ENCODE data around the gene FZD10.

FZD10 gene

DNA sequence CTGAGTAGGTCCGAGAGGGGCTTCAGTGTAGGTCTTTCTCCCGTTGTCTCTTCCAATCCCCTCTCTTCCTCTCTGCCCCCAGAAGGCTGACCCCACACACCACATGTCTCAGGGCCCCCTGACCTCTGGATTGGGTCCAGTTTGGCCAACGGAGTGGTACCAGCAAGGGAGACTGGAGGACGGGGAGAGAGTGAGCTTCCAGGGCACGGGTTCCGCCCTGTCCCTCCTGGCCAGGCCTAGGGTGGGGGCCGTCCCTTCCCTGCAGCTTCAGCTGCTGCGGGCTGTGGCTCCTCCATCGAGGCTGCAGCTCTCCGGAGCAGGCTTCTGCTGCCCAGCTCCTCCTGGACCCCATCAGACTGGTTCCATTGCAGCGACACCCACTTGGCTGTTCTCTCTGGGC is 17.4 kb downstream of the FZD10 start:
- TF ChIP-seq CTCF (IDR thresholded peaks at IDR 0.05; ENCODE audit: low read depth, low read length): no peak
- H3K4me3 ChIP-seq (ENCODE audit: low read depth, low read length): no peak overlapping the region

DNA sequence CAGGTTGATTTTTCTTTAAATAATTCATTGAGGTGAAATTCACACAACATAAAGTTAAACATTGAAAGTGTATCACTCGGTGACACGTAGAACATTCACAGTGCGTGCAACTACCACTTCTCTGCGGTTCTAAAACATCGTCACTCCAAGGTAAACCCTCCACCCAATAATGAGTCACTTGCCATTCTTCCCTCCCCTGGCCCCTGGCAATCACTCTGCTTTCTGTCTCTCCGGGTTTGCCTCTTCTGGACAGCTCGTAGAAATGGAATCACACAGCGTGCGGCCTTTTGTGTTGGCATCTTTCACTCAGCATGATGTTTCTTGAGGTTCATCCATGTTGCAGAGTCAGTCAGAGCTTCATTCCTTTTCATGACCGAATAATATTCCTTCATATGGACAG is 18.9 kb downstream of the FZD10 start:
- H3K4me3 ChIP-seq (ENCODE audit: low read depth, low read length): no peak overlapping the region

GRCh38 chr12:130183585-130184370 is 21.5 kb downstream of the FZD10 start:
- no peak for TF ChIP-seq CTCF (IDR thresholded peaks at IDR 0.05; ENCODE audit: low read depth, low read length)

More for the DNA sequence above, 18.9 kb downstream of the FZD10 start:
- TF ChIP-seq CTCF (IDR thresholded peaks at IDR 0.05; ENCODE audit: low read depth, low read length): no peak

GRCh38 chr12:130184404-130185090 is 22.3 kb downstream of the FZD10 start:
- H3K4me3 ChIP-seq (ENCODE audit: low read depth, low read length): no peak overlapping the region
- TF ChIP-seq CTCF (IDR thresholded peaks at IDR 0.05; ENCODE audit: low read depth, low read length): no peak

More at GRCh38 chr12:130183585-130184370, 21.5 kb downstream of the FZD10 start:
- no peak overlapping the region for H3K4me3 ChIP-seq (ENCODE audit: low read depth, low read length)

GRCh38 chr12:130185455-130186391 is 23.5 kb downstream of the FZD10 start:
- no peak overlapping the region for H3K4me3 ChIP-seq (ENCODE audit: low read depth, low read length)
- TF ChIP-seq CTCF (IDR thresholded peaks at IDR 0.05; ENCODE audit: low read depth, low read length): no peak

DNA sequence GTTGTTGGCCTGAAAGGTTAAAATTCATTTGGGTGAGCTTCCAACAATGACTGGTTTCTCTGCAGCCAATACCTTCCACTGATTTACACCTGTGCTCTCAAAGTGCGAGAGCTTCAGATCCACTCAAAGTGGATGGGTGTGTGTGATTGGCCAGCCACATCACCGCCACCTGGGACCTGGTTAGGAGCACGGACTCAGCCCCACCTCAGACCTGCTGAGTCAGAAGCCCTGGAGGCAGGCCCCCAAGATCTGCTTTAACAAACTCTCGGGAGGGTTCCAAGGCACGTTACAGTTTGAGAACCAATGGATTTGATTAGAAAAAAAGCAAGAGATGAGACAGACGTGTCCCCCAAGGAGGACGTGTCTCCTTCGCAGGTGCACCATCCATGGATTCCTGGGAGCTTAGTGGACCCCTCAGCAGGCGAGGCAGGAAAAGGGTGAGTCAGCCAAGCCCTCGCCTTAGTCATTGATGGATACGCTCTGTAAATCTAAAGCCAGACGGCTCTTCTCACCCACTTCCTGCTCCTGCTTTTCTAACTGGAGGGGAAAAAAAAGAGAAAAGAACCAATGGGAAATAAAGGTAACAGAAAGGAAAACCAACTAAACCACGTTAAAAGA is 24.5 kb downstream of the FZD10 start:
- no peak for TF ChIP-seq CTCF (IDR thresholded peaks at IDR 0.05; ENCODE audit: low read depth, low read length)
- H3K4me3 ChIP-seq (ENCODE audit: low read depth, low read length): no peak overlapping the region
